NOMO-1 treated with dmso at 0.1 percent for 144 hours (cell line): ENCODE measurements around the gene HSPB6.
A peak's percentile ranks its signal among the peaks of the same experiment; 100 is the strongest.

ENCODE experiments used
- DNase-seq: peaks from one replicate; lab custom pipeline; 2025; ENCODE audit not compliant: unreplicated experiment; lab: John Stamatoyannopoulos, UW

The HSPB6 gene

DNA sequence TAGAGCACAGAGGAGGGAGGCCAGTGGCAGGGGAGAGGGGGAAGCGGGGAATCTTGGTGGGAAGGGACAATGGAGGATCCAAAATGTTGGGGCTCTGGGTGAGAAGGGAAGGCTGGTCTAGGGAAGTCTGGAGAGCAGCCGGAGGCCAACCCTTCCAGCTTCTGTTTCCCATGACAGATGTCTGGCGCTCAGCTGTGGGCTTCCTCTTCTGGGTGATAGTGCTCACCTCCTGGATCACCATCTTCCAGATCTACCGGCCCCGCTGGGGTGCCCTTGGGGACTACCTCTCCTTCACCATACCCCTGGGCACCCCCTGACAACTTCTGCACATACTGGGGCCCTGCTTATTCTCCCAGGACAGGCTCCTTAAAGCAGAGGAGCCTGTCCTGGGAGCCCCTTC is 10.3 kb downstream of the HSPB6 start:
- DNase-seq = no peak

DNA sequence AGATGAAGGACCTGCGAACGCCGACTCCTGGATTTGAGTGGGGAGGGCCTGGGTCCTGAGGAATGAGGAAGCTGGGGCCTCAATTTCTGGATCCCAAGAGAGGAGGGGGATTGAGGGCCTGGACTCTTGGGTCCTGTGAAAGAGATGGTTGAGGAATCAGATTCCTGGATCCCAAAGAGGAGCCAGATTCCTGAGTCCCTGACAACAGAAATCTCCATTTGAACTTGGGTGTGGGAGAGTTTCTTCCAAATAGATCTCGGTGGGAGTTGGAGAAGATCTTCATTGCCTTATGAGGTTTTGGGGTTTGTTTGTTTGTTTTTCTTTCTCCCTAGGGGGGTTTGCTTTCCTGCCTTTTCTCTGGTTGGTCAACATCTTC is 10.8 kb downstream of the HSPB6 start:
- DNase-seq = no peak

DNA sequence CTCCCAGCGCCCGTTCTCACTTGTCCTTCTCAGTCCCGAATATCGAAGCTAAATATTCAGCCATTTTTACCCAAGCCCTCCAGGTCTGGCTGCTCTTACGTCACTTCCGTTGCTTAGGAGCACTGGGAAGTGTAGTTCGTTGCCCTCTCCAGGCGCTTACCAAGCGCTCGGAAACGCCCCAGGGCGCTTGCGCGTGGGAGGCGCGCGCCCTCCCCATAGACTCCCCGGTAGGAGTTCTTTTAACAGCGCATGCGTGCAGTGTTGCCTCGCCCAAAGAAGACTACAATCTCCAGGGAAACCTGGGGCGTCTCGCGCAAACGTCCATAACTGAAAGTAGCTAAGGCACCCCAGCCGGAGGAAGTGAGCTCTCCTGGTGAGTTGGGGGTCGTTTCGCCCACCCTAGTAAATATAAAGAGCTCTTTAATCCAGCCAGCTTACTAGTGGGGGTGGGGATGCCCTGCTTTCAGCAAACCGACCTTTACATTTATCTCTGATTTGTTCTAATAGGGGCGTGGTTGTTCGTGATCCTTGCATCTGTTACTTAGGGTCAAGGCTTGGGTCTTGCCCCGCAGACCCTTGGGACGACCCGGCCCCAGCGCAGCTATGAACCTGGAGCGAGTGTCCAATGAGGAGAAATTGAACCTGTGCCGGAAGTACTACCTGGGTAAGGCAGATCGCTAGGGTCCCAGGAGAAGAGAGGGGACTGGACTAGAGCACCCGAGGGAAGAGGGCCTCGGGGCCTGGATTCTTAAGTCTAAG is 11.3 kb downstream of the HSPB6 start, which contains the start of the genes PSENEN and U2AF1L4:
Gene PSENEN, plus strand, starts transcription at position 324 of the 759 bp plus-strand sequence. Its CDS starts 280 bp downstream, at position 604.
Gene U2AF1L4, minus strand, starts transcription at position 91 of the 759 bp plus-strand sequence. Its CDS starts 27 bp downstream, at position 64.
- peak; percentile 96 for DNase-seq

DNA sequence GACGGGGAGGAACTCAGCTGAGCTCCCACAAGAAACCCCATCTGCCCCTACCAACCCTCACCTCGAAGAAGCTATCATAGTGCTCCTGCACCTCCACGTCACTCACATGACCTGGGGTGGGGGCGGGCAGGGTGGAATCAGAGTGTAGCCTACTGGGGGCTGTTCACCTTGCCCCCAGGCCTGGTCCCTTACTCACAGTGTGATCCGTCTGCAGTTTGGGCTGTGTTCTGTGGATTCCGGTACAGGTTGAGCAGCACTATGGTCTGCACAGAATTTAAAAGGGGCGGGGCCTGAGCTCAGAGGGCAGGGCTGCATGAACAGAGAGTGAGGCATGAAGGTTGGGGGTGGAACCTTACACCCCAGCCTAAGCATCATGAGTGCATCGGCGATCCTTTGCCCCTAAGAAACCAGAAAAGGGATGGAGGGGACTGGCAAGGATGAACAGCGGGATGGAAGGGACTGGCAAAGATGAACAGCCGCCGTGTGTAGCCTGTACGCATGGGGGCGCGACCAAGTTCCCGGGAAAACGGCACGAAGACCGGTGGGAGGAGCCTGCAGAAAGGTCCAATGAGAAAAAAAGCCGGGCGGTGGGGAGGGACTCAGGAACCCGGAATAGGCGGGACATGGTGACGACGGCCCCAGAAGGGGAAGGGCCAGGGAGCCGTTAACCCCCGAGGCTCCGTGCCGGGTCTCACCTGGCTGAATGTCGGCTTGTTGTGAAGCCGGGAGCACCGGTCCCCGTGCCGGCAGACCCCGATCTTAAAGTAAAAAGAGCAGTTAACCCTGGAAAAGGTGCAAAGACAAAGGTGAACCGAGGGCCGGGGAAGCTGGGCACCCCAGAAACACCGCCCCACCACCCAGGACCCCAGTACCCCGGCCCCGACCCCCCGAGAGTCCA is 12.2 kb downstream of the HSPB6 start:
- peak; percentile 86 for DNase-seq

DNA sequence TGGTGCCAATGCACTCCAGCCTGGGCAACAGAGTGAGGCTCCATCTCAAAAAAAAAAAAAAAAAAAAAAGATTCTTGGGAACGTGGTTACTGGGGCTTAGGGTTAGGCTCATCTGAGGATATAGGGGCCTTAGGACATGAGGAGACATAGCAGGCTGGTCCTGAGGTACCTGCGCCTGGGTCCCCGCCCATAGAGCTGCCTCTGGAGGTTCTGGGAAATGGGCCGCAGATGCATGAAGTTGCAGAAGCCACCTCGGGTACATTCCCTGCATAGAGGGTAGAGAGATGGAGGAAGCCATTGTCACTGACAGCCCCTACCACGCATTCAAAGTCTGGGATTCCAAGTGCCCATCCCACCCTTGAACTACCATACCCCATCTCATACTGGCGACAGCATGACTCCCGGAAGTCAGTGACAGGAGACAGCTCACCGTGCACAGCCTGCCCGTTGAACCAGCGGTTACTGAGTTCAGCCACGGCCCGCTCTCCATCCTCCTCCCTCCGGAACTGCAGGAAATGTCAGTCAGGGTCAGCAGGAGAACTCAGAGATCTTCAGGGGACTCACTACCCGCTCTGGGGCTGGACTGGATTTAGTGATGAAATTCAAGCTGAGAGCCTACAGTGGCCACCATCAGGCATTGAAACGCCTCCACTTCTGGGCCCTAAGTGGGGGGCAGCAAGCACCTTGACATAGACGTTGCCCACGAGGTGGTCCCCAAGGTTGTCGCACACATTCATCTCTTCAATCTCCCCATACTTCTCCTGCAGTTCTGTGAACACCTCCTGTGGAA is 13.0 kb downstream of the HSPB6 start:
- DNase-seq = no peak

DNA sequence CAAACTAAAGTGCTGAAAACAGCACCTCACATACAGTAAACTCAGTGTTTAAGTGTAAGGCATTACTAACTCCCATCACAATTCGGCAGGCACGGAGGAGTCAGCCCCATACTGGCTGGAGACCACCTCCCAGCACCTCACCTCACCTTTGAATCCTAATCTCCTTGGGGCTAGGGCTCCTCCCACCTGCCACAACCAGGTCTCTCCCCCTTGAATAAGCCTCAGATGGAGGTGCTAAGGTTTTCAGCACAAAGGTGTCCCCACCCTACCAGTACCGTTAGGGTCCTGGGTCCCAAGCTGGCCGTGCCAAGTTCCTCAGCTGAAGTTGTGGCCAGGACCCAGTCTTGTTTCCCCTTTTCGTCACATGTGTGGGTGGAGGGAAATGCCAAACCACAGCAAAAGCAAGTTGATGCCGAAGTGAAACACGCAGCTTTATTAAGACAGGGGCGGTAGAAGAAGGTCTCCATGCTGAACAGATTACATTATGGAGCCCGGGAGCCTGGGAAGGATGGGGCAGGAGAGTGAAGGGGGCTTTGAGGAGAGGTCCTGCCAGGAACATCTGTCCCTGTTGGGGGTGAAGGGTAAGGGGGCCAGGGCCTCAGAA is 14.6 kb downstream of the HSPB6 start, which contains the start of gene IGFLR1:
Gene IGFLR1, minus strand, starts transcription at position 332 of the 604 bp plus-strand sequence. CDS start 1,272 bp downstream, outside the sequence.
- DNase-seq = peak; percentile 58

DNA sequence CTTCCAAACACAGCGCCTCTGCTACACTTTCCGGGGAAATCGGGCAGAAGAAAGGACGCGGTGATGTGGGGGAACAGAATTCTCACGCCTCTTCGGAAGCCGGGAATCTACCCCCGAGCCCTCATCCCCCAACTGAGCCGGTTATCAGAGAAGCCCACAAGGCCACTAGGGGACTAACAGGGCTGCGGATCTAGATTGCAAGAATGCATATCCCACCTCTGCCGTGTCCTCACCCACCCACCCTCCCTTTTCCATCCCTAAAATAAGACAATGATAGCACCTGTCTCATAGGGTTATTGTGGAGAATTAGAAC is 15.7 kb downstream of the HSPB6 start:
- no peak for DNase-seq

DNA sequence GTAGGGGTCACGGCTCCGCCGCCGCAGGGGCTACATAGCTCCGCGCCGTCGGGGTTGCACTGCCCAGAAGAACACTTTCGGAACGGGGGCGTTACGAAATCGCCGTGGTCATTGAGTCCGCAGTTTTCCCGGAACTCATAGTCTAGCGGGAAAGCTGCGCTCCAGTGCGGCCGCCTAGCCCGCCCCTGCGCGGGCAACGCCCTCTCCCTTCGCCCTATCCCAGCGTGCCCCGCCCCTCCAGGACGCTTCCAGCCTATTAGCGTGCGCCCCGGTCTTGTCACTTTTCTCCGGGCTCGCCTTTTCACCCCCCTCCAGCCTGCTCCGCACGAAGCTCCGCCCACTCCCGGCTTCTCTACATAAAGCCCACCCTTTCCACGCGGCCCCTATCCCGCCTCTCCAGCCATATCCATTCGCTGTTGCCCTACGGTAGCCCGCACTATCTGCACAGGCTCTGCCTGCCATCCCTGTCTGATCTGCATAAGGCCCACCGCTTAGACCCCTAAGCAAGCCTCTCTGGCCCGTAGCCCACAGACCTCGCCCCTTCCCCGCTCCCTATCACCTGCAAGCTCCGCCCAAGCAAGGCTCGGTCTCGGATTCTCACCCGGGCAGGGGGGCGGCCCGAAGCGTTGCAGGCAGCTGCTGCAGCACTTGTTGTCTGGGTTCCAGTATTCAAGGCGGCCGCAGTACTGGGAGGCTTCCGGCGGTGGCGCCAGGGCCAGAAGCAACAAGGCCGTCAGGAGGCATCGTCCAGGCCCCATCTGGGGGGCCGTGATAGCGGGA is 16.2 kb downstream of the HSPB6 start:
- peak; percentile 95 for DNase-seq

DNA sequence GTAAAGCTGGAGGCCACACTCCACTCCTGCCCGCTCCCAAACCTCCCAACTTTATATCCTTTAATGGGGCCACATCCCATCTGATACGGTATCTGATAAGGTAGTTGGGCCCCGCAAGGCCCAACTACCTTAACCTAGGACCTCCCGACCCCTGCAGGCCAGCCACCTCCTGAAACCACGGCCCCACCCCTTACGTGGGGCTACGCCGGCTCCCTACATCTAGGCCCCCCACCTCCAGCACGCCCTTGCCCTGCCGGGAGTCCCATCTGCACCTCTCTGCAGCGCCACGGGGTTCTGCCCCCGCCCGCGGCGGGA is 16.8 kb downstream of the HSPB6 start:
- no peak for DNase-seq

DNA sequence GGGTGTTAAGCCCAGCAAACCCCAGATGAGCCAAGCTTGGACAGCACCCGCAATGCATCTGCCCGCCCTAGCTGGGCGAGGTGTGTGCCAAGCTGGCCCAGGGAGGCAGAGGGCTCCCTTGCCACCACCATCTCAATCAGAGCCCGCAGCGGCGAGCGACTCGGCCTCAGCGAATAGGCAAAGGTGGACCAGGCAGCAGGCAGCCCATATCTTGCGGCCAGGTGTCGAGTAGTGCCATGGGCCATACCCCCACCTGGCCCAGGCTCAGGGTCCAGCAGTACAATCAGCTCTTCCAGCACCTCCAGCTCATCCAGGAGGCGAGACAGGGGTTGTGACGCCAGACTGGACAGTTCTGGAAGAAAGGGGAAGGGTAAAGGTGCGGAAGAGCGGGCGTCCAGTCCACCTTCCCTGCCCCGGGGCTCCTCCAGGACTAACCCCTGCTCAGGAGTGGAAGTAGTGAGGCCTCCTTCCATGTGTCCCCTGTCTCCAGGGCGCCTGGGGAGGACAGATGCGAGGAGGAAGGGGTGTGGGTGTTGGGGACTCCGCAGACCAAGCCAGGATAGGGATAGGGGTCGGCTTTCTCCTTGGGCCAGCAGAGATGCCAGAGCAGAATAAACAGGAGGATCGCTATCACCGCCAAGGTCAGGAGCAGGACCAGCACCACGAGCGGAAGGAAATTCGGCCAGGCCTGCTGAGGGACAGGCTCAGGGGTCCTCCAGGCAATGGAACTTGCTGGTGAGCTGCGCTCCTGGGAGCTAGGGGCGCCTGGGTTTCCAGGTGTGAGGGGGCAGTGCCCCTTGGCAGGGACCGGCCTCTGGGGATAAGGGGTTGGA is 17.3 kb downstream of the HSPB6 start:
- no peak for DNase-seq

DNA sequence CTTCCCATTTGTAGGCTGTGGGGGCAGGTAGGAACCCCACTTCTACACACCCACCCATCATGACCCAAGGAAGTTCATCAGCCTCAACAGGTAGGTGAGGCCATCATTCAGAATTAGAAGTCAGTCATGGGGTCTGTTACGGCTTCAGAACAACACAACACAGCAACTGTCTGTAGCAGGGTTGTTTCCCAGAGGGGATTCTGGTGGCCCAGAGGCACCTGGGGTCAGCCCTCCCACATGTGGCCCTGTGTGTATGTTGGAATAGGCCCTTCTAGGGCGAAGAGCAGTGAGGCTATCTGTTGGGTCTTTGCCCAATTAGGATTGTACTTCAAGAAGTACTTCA is 18.0 kb downstream of the HSPB6 start:
- DNase-seq = no peak

DNA sequence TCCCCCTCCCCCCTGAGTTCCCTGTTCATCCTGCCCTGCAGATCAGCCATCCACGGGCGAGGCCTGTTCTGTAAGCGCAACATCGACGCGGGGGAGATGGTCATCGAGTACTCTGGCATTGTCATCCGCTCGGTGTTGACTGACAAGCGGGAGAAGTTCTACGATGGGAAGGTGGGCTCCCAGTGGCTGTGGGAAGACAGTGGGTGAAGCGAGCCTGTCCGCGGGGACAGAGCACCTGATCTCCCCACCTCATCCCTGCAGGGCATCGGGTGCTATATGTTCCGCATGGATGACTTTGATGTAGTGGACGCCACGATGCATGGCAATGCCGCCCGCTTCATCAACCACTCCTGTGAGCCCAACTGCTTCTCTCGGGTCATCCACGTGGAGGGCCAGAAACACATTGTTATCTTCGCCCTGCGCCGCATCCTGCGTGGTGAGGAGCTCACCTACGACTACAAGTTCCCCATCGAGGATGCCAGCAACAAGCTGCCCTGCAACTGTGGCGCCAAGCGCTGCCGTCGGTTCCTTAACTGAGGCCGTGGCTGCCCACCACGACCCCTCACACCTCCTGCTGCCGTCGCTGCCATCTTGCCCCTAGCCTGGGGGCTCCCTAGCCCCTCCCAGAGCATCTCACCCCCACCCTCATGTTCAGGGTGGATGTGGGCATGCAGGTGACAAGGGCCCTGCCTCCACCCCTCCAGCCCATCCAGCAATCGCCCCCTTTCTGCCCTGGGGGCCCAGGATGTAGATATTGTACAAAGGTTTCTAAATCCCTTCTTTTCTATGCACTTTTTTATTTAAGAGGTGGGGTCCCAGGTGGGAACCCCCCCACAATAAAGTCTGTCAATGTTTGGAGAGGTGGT is 18.6 kb downstream of the HSPB6 start:
- DNase-seq = no peak

DNA sequence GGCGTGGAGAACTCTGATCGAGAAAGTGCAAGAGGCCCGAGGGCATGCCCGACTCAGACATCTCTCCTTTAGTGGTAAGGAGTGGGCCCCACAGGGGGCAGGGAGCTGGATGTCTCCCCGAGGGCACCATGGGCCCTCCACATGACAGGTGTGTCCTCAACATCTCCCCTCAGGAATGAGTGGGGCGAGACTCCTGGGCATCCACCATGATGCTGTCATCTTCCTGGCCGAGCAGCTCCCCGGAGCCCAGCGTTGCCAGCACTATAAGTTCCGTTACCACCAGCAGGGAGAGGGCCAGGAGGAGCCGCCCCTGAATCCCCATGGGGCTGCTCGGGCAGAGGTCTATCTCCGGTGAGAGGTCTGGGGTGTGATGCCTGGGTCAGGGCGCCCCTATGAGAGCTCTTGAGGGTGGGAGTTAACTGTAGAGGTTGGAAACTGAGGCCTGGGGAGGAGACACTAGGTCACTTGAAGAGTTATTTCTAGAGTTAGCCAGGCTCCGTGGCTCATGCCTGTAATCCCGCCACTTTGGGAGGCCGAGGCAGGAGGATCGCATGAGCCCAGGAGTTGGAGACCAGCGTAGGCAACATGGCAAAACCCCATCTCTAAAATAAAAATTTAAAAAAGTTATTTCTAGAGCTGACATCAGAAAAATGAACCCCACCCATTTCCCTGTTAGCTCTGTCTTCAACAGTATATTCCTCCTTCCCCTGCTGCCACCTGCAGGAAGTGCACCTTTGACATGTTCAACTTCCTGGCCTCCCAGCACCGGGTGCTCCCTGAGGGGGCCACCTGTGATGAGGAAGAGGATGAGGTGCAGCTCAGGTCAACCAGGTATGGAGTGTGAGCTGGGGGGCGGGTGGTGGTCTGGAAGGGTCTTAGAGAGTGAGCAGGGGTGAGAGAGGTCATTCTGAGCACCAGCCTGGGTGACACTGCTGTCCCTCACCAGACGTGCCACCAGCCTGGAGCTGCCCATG is 19.6 kb downstream of the HSPB6 start:
- no peak for DNase-seq

DNA sequence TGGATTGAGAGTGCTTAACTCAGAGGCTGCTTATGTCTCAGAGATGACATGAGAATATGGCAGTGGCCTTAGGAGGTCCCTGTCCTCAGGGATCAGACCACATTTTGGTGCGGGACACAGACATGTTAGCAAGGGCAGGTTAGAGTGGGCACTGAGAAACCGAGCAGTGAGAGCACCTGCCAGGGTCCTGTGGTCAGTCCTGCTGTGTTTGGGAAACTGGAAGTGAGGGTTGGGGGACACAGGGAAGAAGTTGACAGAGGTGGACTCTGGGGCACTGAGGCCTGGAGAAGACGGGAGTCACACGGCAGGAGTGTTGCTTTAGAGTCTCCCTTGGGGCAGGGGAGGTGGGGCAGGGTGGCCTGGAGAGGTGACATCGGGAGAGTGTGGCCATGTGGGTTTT is 21.9 kb downstream of the HSPB6 start:
- DNase-seq = no peak

DNA sequence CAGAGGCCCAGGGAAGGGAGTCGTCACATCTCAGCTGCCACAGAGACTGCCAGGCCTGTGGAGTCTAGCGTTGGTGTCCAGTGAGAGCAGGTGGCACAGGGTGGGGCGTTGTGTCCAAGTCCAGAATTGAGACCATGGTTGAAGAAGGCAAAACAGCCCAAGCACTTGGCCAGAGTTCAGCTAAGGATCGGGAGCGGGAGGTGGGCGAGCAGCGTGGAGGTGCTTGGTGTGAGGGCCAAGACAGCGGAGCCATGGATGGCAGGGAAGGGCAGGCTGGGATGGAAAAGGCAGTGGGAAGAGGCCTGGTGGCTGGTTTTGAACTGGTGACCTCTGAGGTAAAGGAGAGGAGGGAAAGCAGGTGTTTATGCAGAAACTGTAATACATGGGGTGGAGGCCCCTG is 22.6 kb downstream of the HSPB6 start:
- no peak for DNase-seq

DNA sequence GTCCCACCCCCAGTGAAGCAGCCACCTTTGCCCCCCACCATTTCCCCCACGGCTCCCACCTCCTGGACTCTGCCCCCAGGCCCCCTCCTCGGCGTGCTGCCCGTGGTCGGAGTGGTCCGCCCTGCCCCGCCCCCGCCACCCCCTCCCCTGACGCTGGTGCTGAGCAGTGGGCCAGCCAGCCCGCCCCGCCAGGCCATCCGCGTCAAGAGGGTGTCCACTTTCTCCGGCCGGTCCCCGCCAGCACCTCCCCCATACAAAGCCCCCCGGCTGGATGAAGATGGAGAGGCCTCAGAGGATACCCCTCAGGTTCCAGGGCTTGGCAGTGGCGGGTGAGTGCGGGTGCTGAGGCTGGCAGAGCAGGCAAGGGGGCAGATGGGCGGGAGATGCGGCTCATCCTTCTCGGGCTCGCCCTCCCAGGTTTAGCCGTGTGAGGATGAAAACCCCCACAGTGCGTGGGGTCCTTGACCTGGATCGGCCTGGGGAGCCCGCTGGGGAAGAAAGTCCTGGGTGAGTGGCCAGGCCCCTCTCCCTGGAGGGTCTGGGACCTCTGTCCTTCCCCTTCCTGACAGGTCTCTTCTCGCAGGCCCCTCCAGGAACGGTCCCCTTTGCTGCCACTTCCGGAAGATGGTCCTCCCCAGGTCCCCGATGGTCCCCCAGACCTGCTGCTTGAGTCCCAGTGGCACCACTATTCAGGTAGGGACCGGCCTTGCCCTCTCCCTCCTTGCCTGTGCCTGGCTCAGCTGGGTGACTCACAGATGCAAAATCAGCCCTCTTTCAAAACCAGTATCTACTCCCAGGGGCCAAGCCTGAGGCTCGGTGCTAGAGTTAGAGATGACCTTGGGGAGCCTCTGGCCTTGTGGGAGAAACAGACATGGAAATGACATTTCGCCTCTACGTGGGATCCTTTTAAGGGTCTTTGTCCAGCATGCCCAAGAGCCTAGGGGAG is 23.4 kb downstream of the HSPB6 start:
- no peak for DNase-seq
